ENCODE measurements around the gene TDRD12. TPM values are rescaled to one million over a fixed set of nuclear protein-coding genes. Genes with fewer than 3 reads are reported as not detected.
"Not testable (repeated sequence)": the region's sequence is repeated elsewhere in the genome, so short reads cannot be mapped to it uniquely, and the experiment has no call there.

The TDRD12 gene
- total RNA-seq, 1 donor from 2014 or later: 0.18 TPM

GRCh38 chr19:32767951-32768679 lies 48.5 kb downstream of the TDRD12 start:
- Mint-ChIP-seq H3K27me3 (ENCODE audit: insufficient read depth) (peaks cover 9% of the 10 kb centered on the region), H3K4me1 (ENCODE audit: low read depth) (no peaks in the 10 kb centered on the region), H3K27ac (no peak overlapping the region), H3K36me3 (ENCODE audit: low read depth) (no peaks in the 10 kb centered on the region), H3K9me3 (no peaks in the 10 kb centered on the region), H3K4me3 (no peak overlapping the region)
- no peak for DNase-seq (ENCODE audit: low spot score)
- intact Hi-C loops (cut with micrococcal nuclease): no loop called here

DNA sequence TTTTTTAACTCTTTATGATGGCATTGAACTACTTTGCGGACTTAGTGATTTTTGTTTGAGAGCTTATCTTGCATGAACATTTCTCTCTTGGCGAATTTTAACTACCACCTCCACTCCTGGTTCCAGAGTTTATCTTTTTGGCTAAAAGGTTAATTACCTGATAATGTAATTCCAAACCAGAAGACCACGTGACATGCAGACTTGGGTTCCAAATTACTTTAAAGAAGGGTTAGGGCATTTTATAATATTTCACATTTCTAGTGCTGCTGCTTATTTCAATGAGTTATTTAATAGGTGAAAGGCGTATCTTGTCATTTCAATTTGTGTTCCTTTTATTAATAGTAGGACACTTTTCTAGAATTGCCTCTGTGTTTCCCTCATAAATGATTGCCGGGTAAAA lies 52.0 kb downstream of the TDRD12 start:
- Mint-ChIP-seq H3K4me3 (no peak overlapping the region), H3K9me3 (no peaks in the 10 kb centered on the region), H3K36me3 (ENCODE audit: low read depth) (no peaks in the 10 kb centered on the region), H3K4me1 (ENCODE audit: low read depth) (no peaks in the 10 kb centered on the region), H3K27me3 (ENCODE audit: insufficient read depth) (peaks cover 6% of the 10 kb centered on the region), H3K27ac (no peak overlapping the region)
- no peak for DNase-seq (ENCODE audit: low spot score)
- intact Hi-C loops (cut with micrococcal nuclease): no loop called here

- Mint-ChIP-seq H3K4me1 (ENCODE audit: low read depth) (no peaks in the 10 kb centered on the region), H3K27ac (no peak overlapping the region), H3K36me3 (ENCODE audit: low read depth) (no peaks in the 10 kb centered on the region), H3K4me3 (no peak overlapping the region), H3K27me3 (ENCODE audit: insufficient read depth) (peaks cover 6% of the 10 kb centered on the region), H3K9me3 (no peaks in the 10 kb centered on the region)
- DNase-seq (ENCODE audit: low spot score): no peak
- intact Hi-C loops (cut with micrococcal nuclease): no loop called here
Observed at GRCh38 chr19:32773126-32773525, 53.6 kb downstream of the TDRD12 start.

DNA sequence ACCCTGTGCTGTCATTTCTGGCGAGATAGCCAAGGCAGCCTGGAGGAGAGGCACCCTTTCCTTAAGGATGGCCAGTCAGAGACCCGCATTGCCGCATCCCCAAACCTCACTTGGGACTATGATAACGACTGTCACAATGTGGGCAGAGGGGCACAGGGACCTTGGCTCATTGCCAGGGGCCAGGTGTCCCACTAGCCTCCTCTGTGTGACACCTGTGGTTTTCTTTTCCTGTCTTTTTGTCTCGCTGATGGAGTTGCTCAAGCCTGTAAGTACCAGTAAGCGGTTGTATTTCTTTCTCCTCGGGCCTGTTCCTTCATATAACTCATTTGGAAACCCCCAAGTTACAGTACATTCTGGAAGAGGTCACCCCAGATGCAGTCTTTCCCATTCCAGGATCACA lies 59.5 kb downstream of the TDRD12 start:
- H3K36me3 Mint-ChIP-seq (ENCODE audit: low read depth): no peaks in the 10 kb centered on the region
- H3K27me3 Mint-ChIP-seq (ENCODE audit: insufficient read depth): peaks cover 11% of the 10 kb centered on the region
- no peak overlapping the region for H3K4me3 Mint-ChIP-seq
- peaks cover 7% of the 10 kb centered on the region for H3K9me3 Mint-ChIP-seq
- intact Hi-C loops (cut with micrococcal nuclease): no loop called here
- no peak overlapping the region for H3K27ac Mint-ChIP-seq
- H3K4me1 Mint-ChIP-seq (ENCODE audit: low read depth): no peaks in the 10 kb centered on the region
- DNase-seq (ENCODE audit: low spot score): no peak

- peaks cover 24% of the 10 kb centered on the region for H3K27me3 Mint-ChIP-seq (ENCODE audit: insufficient read depth)
- H3K27ac Mint-ChIP-seq: no peak overlapping the region
- peaks cover 6% of the 10 kb centered on the region for H3K4me1 Mint-ChIP-seq (ENCODE audit: low read depth)
- DNase-seq (ENCODE audit: low spot score): no peak
- intact Hi-C loops (cut with micrococcal nuclease): no loop called here
- H3K4me3 Mint-ChIP-seq: no peak overlapping the region
- H3K36me3 Mint-ChIP-seq (ENCODE audit: low read depth): no peaks in the 10 kb centered on the region
- peaks cover 7% of the 10 kb centered on the region for H3K9me3 Mint-ChIP-seq
Observed at GRCh38 chr19:32781280-32781679, 61.7 kb downstream of the TDRD12 start.

DNA sequence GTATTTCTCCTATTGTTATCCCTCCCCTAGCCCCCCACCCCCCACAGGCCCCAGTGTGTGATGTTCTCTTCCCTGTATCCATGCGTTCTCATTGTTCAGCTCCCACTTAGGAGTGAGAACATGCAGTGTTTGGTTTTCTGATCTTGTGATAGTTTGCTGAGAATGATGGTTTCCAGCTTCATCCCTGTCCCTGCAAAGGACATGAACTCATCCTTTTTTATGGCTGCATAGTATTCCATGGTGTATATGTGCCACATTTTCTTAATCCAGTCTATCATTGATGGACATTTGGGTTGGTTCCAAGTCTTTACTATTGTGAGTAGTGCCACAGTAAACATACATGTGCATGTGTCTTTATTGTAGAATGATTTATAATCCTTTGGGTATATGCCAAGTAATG lies 62.5 kb downstream of the TDRD12 start:
- peaks cover 21% of the 10 kb centered on the region for H3K27me3 Mint-ChIP-seq (ENCODE audit: insufficient read depth)
- intact Hi-C loops (cut with micrococcal nuclease); H3K36me3 Mint-ChIP-seq (ENCODE audit: low read depth); H3K27ac Mint-ChIP-seq; H3K4me3 Mint-ChIP-seq; DNase-seq (ENCODE audit: low spot score); H3K9me3 Mint-ChIP-seq: not testable (repeated sequence)
- H3K4me1 Mint-ChIP-seq (ENCODE audit: low read depth): peaks cover 14% of the 10 kb centered on the region

GRCh38 chr19:32787161-32787813 lies 67.7 kb downstream of the TDRD12 start:
- H3K36me3 Mint-ChIP-seq (ENCODE audit: low read depth); H3K27ac Mint-ChIP-seq; DNase-seq (ENCODE audit: low spot score); H3K9me3 Mint-ChIP-seq; H3K4me3 Mint-ChIP-seq; intact Hi-C loops (cut with micrococcal nuclease): not testable (repeated sequence)
- Mint-ChIP-seq H3K4me1 (ENCODE audit: low read depth) (peaks cover 15% of the 10 kb centered on the region), H3K27me3 (ENCODE audit: insufficient read depth) (peaks cover 21% of the 10 kb centered on the region)

- H3K4me3 Mint-ChIP-seq; intact Hi-C loops (cut with micrococcal nuclease); H3K36me3 Mint-ChIP-seq (ENCODE audit: low read depth); H3K9me3 Mint-ChIP-seq; H3K27ac Mint-ChIP-seq; DNase-seq (ENCODE audit: low spot score): not testable (repeated sequence)
- Mint-ChIP-seq H3K27me3 (ENCODE audit: insufficient read depth) (peaks cover 19% of the 10 kb centered on the region), H3K4me1 (ENCODE audit: low read depth) (peaks cover 15% of the 10 kb centered on the region)
Observed at GRCh38 chr19:32787895-32788294, 68.3 kb downstream of the TDRD12 start.

GRCh38 chr19:32789429-32789828 lies 69.9 kb downstream of the TDRD12 start:
- no peak overlapping the region for H3K27ac Mint-ChIP-seq
- no peak overlapping the region for H3K4me3 Mint-ChIP-seq
- DNase-seq (ENCODE audit: low spot score): no peak
- peaks cover 23% of the 10 kb centered on the region for H3K4me1 Mint-ChIP-seq (ENCODE audit: low read depth)
- intact Hi-C loops (cut with micrococcal nuclease): no loop called here
- no peaks in the 10 kb centered on the region for H3K9me3 Mint-ChIP-seq
- peaks cover 12% of the 10 kb centered on the region for H3K27me3 Mint-ChIP-seq (ENCODE audit: insufficient read depth)
- H3K36me3 Mint-ChIP-seq (ENCODE audit: low read depth): no peaks in the 10 kb centered on the region

GRCh38 chr19:32798201-32798600 lies 78.6 kb downstream of the TDRD12 start:
- Mint-ChIP-seq H3K36me3 (ENCODE audit: low read depth) (no peaks in the 10 kb centered on the region), H3K27me3 (ENCODE audit: insufficient read depth) (no peaks in the 10 kb centered on the region), H3K4me3 (no peak overlapping the region), H3K4me1 (ENCODE audit: low read depth) (peaks cover 23% of the 10 kb centered on the region), H3K27ac (no peak overlapping the region), H3K9me3 (no peaks in the 10 kb centered on the region)
- intact Hi-C loops (cut with micrococcal nuclease): loop anchor here (10.0 kb wide), 1 partner anchor 177 kb away; the partner anchor contains the start of genes CEP89 and FAAP24
- no peak for DNase-seq (ENCODE audit: low spot score)

DNA sequence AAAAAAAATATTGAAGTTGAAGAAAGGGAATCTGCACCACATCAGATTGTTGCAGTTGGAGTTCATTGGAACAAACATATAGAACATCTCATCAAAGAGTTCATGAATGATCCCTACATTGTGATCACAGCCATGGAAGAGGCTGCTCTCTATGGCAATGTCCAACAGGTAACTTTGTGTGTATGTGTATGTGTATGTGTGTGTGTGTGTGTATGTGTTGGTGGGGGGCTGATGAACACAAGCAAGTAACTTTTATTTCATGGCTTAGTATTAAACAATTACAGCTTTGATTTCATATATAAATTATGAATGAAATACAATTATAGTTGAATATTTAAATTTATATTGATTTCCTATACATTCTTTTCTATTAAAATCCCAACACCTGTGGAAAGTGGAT lies 80.6 kb downstream of the TDRD12 start:
- Mint-ChIP-seq H3K27ac (no peak overlapping the region), H3K4me1 (ENCODE audit: low read depth) (peaks cover 8% of the 10 kb centered on the region), H3K27me3 (ENCODE audit: insufficient read depth) (no peaks in the 10 kb centered on the region), H3K4me3 (no peak overlapping the region), H3K36me3 (ENCODE audit: low read depth) (no peaks in the 10 kb centered on the region), H3K9me3 (no peaks in the 10 kb centered on the region)
- no peak for DNase-seq (ENCODE audit: low spot score)
- intact Hi-C loops (cut with micrococcal nuclease): no loop called here

- H3K4me1 Mint-ChIP-seq (ENCODE audit: low read depth): peaks cover 2% of the 10 kb centered on the region
- no peak for DNase-seq (ENCODE audit: low spot score)
- no peaks in the 10 kb centered on the region for H3K9me3 Mint-ChIP-seq
- H3K27me3 Mint-ChIP-seq (ENCODE audit: insufficient read depth): no peaks in the 10 kb centered on the region
- H3K4me3 Mint-ChIP-seq: no peak overlapping the region
- no peaks in the 10 kb centered on the region for H3K36me3 Mint-ChIP-seq (ENCODE audit: low read depth)
- no peak overlapping the region for H3K27ac Mint-ChIP-seq
- intact Hi-C loops (cut with micrococcal nuclease): no loop called here
Observed at GRCh38 chr19:32800754-32801153, 81.2 kb downstream of the TDRD12 start.

GRCh38 chr19:32802840-32803239 lies 83.3 kb downstream of the TDRD12 start:
- Mint-ChIP-seq H3K27me3 (ENCODE audit: insufficient read depth) (no peaks in the 10 kb centered on the region), H3K9me3 (no peaks in the 10 kb centered on the region), H3K4me1 (ENCODE audit: low read depth) (no peaks in the 10 kb centered on the region), H3K36me3 (ENCODE audit: low read depth) (no peaks in the 10 kb centered on the region), H3K27ac (no peak overlapping the region), H3K4me3 (no peak overlapping the region)
- intact Hi-C loops (cut with micrococcal nuclease): no loop called here
- DNase-seq (ENCODE audit: low spot score): no peak
